ENCODE data around the gene RAB3D.

Gene RAB3D

DNA sequence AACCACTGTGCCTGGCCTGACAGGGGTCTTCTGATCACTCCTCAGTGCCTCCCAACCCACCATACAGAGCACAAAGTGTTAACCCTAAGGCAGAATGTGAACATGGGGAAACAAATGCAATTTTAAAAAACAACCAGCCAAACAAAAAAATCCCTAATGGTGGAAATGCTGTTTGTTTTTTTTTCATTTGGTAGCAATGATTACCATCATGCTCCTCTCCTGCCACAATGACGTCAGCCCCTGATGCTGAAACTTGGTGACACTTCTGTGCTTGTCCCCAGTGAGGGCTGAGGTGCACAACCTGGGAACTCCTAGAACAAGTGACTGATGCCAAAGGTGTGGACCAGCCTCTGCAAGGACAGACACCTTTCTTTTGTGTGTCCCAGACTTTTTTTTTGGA lies 47.5 kb downstream of the RAB3D start:
- Mint-ChIP-seq H3K9me3 (no peaks in the 10 kb centered on the region), H3K4me1 (ENCODE audit: low read depth in 2 of 2) (peaks cover 4 to 8% of the 10 kb centered on the region in 2 donors), H3K27ac (no peak overlapping the region), H3K36me3 (ENCODE audit: insufficient read depth) (no peaks in the 10 kb centered on the region), H3K4me3 (no peak overlapping the region), H3K27me3 (peaks cover 11 to 54% of the 10 kb centered on the region in 2 donors)
- DNase-seq = no peak
- no peak for ATAC-seq (replicated peaks)

DNA sequence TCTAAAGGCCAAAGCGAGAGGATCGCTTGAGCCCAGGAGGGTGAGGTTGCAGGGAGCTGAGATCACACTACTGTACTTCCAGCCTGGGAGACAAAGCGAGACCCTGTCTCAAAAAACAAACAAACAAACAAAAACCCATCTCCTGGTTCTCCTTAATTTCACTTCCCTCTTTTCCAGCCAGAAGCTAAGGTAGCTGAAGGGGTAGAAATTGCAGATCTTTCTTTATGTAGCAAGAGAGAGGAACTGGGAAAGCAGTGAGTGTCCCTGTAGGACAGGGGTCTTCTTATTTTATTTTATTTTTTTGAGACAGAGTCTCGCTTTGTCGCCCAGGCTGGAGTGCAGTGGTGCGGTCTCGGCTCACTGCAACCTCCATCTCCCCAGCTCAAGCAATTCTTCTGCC lies 48.0 kb downstream of the RAB3D start:
- Mint-ChIP-seq H3K36me3 (ENCODE audit: insufficient read depth) (no peaks in the 10 kb centered on the region), H3K4me3 (no peak overlapping the region), H3K27ac (no peak overlapping the region), H3K27me3 (peaks cover 14 to 56% of the 10 kb centered on the region in 2 donors), H3K9me3 (no peaks in the 10 kb centered on the region), H3K4me1 (ENCODE audit: low read depth in 2 of 2) (peaks cover 4 to 8% of the 10 kb centered on the region in 2 donors)
- DNase-seq = no peak
- ATAC-seq (replicated peaks) = no peak

DNA sequence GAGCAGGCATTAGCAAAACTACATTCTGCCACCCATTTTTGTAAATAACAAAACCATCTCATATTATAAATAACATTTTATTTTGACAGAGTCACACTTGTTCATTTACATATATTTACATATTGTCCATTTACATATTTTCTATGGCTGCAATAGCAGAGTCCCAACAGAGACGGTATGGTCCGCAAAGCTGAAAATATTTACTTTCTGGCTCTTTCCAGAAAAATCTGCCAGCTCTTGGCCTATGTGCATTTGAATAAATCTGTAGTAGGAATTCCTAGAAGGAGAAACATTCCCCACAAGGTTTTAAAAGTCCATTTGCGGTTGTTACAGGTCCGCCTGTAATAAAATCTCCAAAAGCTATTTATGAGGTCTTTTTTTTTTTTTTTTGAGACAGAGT lies 49.2 kb downstream of the RAB3D start:
- ATAC-seq (replicated peaks) = no peak
- Mint-ChIP-seq H3K36me3 (ENCODE audit: insufficient read depth) (no peaks in the 10 kb centered on the region), H3K4me1 (ENCODE audit: low read depth in 2 of 2) (peaks cover 4 to 8% of the 10 kb centered on the region in 2 donors), H3K4me3 (no peak overlapping the region), H3K27me3 (peaks cover 14 to 44% of the 10 kb centered on the region in 2 donors), H3K27ac (no peak overlapping the region), H3K9me3 (no peaks in the 10 kb centered on the region)
- no peak for DNase-seq

- no peaks in the 10 kb centered on the region for H3K9me3 Mint-ChIP-seq
- H3K36me3 Mint-ChIP-seq (ENCODE audit: insufficient read depth) = no peaks in the 10 kb centered on the region
- H3K27me3 Mint-ChIP-seq = peaks cover 14 to 59% of the 10 kb centered on the region in 2 donors
- no peak for ATAC-seq (replicated peaks)
- H3K27ac Mint-ChIP-seq = no peak overlapping the region
- H3K4me1 Mint-ChIP-seq (ENCODE audit: low read depth in 2 of 2) = no peaks in the 10 kb centered on the region
- no peak for DNase-seq
- H3K4me3 Mint-ChIP-seq = no peak overlapping the region
These were observed 51.1 kb downstream of the RAB3D start for GRCh38 chr19:11288349-11288748.

GRCh38 chr19:11286312-11286974 lies 53.0 kb downstream of the RAB3D start:
- H3K4me3 Mint-ChIP-seq = no peak overlapping the region
- H3K36me3 Mint-ChIP-seq (ENCODE audit: insufficient read depth) = no peaks in the 10 kb centered on the region
- ATAC-seq (replicated peaks) (no peak), DNase-seq (no peak)
- H3K9me3 Mint-ChIP-seq = no peaks in the 10 kb centered on the region
- peaks cover 20 to 65% of the 10 kb centered on the region in 2 donors for H3K27me3 Mint-ChIP-seq
- peaks cover 0 to 2% of the 10 kb centered on the region in 2 donors for H3K4me1 Mint-ChIP-seq (ENCODE audit: low read depth in 2 of 2)
- no peak overlapping the region for H3K27ac Mint-ChIP-seq

- H3K27ac Mint-ChIP-seq = no peak overlapping the region
- peaks cover 14 to 51% of the 10 kb centered on the region in 2 donors for H3K27me3 Mint-ChIP-seq
- H3K36me3 Mint-ChIP-seq (ENCODE audit: insufficient read depth) = peaks cover 13% of the 10 kb centered on the region
These were observed 54.9 kb downstream of the RAB3D start for GRCh38 chr19:11284515-11284914.

DNA sequence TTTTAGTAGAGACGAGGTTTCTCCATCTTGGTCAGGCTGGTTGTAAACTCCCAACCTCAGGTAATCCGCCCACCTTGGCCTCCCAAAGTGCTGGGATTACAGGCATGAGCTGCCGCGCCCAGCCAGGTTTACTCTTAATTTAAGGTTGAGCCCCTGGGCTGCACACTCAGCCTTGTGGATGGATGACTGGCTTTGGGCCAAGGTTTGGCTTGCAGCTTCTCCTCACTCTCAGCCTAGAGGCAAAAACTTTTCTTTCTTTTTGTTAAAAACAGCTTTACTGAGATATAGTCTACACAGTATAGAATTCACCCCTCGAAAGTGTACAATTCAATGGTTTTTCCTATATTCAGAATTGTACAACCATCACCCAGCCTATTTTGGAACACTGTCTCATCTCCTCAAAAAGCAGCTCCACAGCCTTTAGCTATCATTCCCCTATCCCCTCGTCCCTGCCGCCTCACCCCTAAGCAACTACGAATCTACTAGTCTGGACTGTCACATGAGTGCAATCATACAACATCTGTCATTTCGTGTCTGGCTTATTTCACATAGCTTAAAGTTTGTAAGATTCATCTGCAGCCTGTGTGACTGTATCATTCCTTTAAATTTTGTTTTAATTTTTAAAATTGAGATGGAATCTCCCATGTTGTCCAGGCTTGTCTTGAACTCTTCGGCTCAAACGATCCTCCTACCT lies 58.0 kb downstream of the RAB3D start:
- ATAC-seq (replicated peaks) (no peak), DNase-seq (no peak)
- peaks cover 2 to 5% of the 10 kb centered on the region in 2 donors for H3K9me3 Mint-ChIP-seq

More at GRCh38 chr19:11284515-11284914, 54.9 kb downstream of the RAB3D start:
- DNase-seq = no peak
- Mint-ChIP-seq H3K4me3 (no peak overlapping the region), H3K4me1 (ENCODE audit: low read depth in 2 of 2) (peaks cover 3 to 7% of the 10 kb centered on the region in 2 donors), H3K9me3 (peaks cover 2 to 3% of the 10 kb centered on the region in 2 donors)
- ATAC-seq (replicated peaks) = no peak

GRCh38 chr19:11279505-11280236 lies 59.8 kb downstream of the RAB3D start:
- Mint-ChIP-seq H3K27ac (peak overlapping the region in 1 of 2 donors; percentile 65), H3K4me1 (ENCODE audit: low read depth in 2 of 2) (peaks cover 7 to 11% of the 10 kb centered on the region in 2 donors), H3K27me3 (peaks cover 26 to 44% of the 10 kb centered on the region in 2 donors), H3K36me3 (ENCODE audit: insufficient read depth) (peaks cover 13% of the 10 kb centered on the region), H3K9me3 (peaks cover 2 to 5% of the 10 kb centered on the region in 2 donors), H3K4me3 (peak overlapping the region; percentile 47 to 65)
- peak; percentile 25 to 40 (median 39) for DNase-seq
- ATAC-seq (replicated peaks) = peak; percentile 96

More for the DNA sequence above, 58.0 kb downstream of the RAB3D start:
- peaks cover 7 to 11% of the 10 kb centered on the region in 2 donors for H3K4me1 Mint-ChIP-seq (ENCODE audit: low read depth in 2 of 2)
- H3K4me3 Mint-ChIP-seq = no peak overlapping the region
- peaks cover 17 to 40% of the 10 kb centered on the region in 2 donors for H3K27me3 Mint-ChIP-seq
- H3K27ac Mint-ChIP-seq = no peak overlapping the region
- H3K36me3 Mint-ChIP-seq (ENCODE audit: insufficient read depth) = peaks cover 13% of the 10 kb centered on the region

- Mint-ChIP-seq H3K4me1 (ENCODE audit: low read depth in 2 of 2) (peaks cover 7 to 11% of the 10 kb centered on the region in 2 donors), H3K4me3 (no peak overlapping the region), H3K27ac (no peak overlapping the region), H3K27me3 (peaks cover 34 to 45% of the 10 kb centered on the region in 2 donors), H3K9me3 (peaks cover 2 to 5% of the 10 kb centered on the region in 2 donors), H3K36me3 (ENCODE audit: insufficient read depth) (peaks cover 13% of the 10 kb centered on the region)
- DNase-seq (no peak), ATAC-seq (replicated peaks) (no peak)
These were observed 60.8 kb downstream of the RAB3D start for GRCh38 chr19:11278670-11279069.

DNA sequence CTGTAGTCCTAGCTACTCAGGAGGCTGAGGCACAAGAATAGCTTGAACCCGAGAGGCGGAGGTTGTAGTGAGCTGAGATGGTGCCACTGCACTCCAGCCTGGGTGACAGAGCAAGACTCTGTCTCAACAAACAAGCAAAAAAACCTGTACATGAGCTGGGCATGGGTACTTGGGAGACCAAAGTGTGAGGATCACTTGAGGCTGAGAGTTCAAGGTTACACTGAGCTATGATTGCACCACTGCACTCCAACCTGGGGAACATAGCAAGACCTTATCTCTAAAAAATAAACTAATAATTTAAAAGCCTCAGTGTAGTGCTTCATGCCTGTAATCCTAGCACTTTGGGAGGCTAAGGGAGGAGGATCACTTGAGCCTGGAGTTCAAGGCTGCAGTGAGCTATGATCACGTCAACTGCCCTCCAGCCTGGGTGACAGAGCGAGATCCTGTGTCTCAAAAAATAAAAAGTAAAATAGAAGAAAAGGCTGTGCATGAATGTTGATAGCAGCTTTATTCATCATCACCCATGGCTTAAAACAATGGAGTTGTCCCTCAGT lies 64.8 kb downstream of the RAB3D start:
- DNase-seq (no peak), ATAC-seq (replicated peaks) (no peak)
- H3K27ac Mint-ChIP-seq = no peak overlapping the region
- peaks cover 2% of the 10 kb centered on the region for H3K36me3 Mint-ChIP-seq (ENCODE audit: insufficient read depth)
- H3K27me3 Mint-ChIP-seq = peaks cover 30 to 45% of the 10 kb centered on the region in 2 donors
- peaks cover 5% of the 10 kb centered on the region in 2 donors for H3K4me1 Mint-ChIP-seq (ENCODE audit: low read depth in 2 of 2)
- H3K4me3 Mint-ChIP-seq = no peak overlapping the region
- peaks cover 1 to 3% of the 10 kb centered on the region in 2 donors for H3K9me3 Mint-ChIP-seq

GRCh38 chr19:11273989-11274388 lies 65.5 kb downstream of the RAB3D start:
- Mint-ChIP-seq H3K9me3 (no peaks in the 10 kb centered on the region), H3K4me1 (ENCODE audit: low read depth in 2 of 2) (no peaks in the 10 kb centered on the region), H3K36me3 (ENCODE audit: insufficient read depth) (no peaks in the 10 kb centered on the region), H3K27ac (no peak overlapping the region), H3K27me3 (peaks cover 36 to 51% of the 10 kb centered on the region in 2 donors), H3K4me3 (no peak overlapping the region)
- DNase-seq (no peak), ATAC-seq (replicated peaks) (no peak)

DNA sequence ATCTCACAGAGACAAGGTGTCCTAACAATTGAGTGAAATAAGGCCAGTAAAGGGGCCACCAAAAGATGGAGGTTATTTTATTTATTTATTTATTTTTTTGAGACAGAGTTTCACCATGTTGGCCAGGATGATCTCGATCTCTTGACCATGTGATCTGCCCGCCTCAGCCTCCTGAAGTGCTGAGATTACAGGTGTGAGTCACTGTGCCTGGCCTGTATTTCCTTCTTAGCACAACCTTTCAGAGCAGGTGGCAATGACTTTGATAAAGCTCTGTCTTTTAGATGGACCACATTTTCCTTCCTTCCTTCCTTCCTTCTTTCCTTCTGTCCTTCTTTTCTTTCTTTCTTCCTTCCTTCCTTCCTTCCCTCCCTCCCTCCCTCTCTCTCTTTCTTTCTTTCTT lies 66.2 kb downstream of the RAB3D start:
- ATAC-seq (replicated peaks) = no peak
- Mint-ChIP-seq H3K4me1 (ENCODE audit: low read depth in 2 of 2) (no peaks in the 10 kb centered on the region), H3K27ac (no peak overlapping the region), H3K36me3 (ENCODE audit: insufficient read depth) (no peaks in the 10 kb centered on the region), H3K27me3 (peaks cover 42 to 56% of the 10 kb centered on the region in 2 donors), H3K4me3 (no peak overlapping the region), H3K9me3 (no peaks in the 10 kb centered on the region)
- DNase-seq = no peak

Measured in effector memory CD8-positive, alpha-beta T cell (primary cell).